GM21526 (cell line): Measurements from ENCODE around the gene DEF6.
"Not testable (repeated sequence)": the region's sequence is repeated elsewhere in the genome, so short reads cannot be mapped to it uniquely, and the experiment has no call there.

Experiments
- ATAC-seq: cut with Tn5 transposase; IDR thresholded peaks from one replicate; pipeline ENCODE4 v1.9.1; 2021; ENCODE audit warnings: moderate library complexity; ENCODE audit not compliant: unreplicated experiment, low FRiP score

The DEF6 gene

GRCh38 chr6:35307138-35307537, 9.5 kb downstream of the DEF6 start:
- not testable (repeated sequence) for ATAC-seq

GRCh38 chr6:35308543-35308942, 10.9 kb downstream of the DEF6 start:
- not testable (repeated sequence) for ATAC-seq

- ATAC-seq: no peak
These were observed 12.1 kb downstream of the DEF6 start for GRCh38 chr6:35309611-35310264.

- no peak for ATAC-seq
These were observed 12.7 kb downstream of the DEF6 start for GRCh38 chr6:35310265-35310831.

- ATAC-seq: no peak
These were observed 13.9 kb downstream of the DEF6 start for GRCh38 chr6:35311390-35312075.

- ATAC-seq: no peak
These were observed 14.6 kb downstream of the DEF6 start for GRCh38 chr6:35312076-35312800.

- no peak for ATAC-seq
These were observed 15.2 kb downstream of the DEF6 start for GRCh38 chr6:35312807-35313206.

- no peak for ATAC-seq
These were observed 20.0 kb downstream of the DEF6 start for GRCh38 chr6:35317483-35318195.

- no peak for ATAC-seq
These were observed 20.9 kb downstream of the DEF6 start for GRCh38 chr6:35318196-35319171.

GRCh38 chr6:35319346-35320030, 21.9 kb downstream of the DEF6 start:
- no peak for ATAC-seq

GRCh38 chr6:35320031-35320410, 22.4 kb downstream of the DEF6 start:
- ATAC-seq: no peak

GRCh38 chr6:35321091-35321490, 23.5 kb downstream of the DEF6 start:
- no peak for ATAC-seq

- peak; percentile 68 for ATAC-seq
These were observed 29.9 kb downstream of the DEF6 start for GRCh38 chr6:35327349-35328027.

GRCh38 chr6:35328108-35328723, 30.6 kb downstream of the DEF6 start:
- no peak for ATAC-seq

- ATAC-seq: not testable (repeated sequence)
These were observed 31.3 kb downstream of the DEF6 start for GRCh38 chr6:35328965-35329364.

GRCh38 chr6:35330541-35331119, 33.0 kb downstream of the DEF6 start:
- ATAC-seq: no peak

GRCh38 chr6:35332074-35332887, 34.7 kb downstream of the DEF6 start:
- not testable (repeated sequence) for ATAC-seq
